ENCODE measurements around the gene CLCN2.

GRCh38 chr3:184377374-184377773, 16.0 kb upstream of the CLCN2 start:
- TF ChIP-seq CTCF (conservative IDR thresholded peaks at IDR 0.05 in 1 of 2, IDR thresholded peaks at IDR 0.05 in 1 of 2; ENCODE audit: low read depth in 1 of 2, low read length in 2 of 2) (no peak), EZH2 (IDR thresholded peaks at IDR 0.05; ENCODE audit: low read length, missing control alignments) (no peak)

All from fibroblast of lung (primary cell).